Mesothelial cell of epicardium (in vitro differentiated cells): ENCODE data around the gene VSTM2L. TPM values are rescaled to one million over a fixed set of nuclear protein-coding genes. Genes with fewer than 3 reads are reported as not detected.

ENCODE experiments used
- DNase-seq, 2 experiments: peaks; one replicate each; pipeline ENCODE4 v3.0.0; 2021; ENCODE audit warnings: low spot score in 2 of 2; ENCODE audit not compliant: unreplicated experiment in 2 of 2
- H3K27ac Mint-ChIP-seq: 2 replicates; pipeline ENCODE4 v1.8.0; 2021; ENCODE audit warnings: mixed read lengths
- H3K27me3 Mint-ChIP-seq: 2 replicates; pipeline ENCODE4 v1.8.0; 2021; ENCODE audit warnings: low read depth, mixed read lengths
- H3K36me3 Mint-ChIP-seq: 2 replicates; pipeline ENCODE4 v1.8.0; 2021; ENCODE audit warnings: mixed read lengths
- H3K4me1 Mint-ChIP-seq: 2 replicates; pipeline ENCODE4 v1.8.0; 2021; ENCODE audit warnings: mixed read lengths
- H3K4me3 Mint-ChIP-seq: 2 replicates; pipeline ENCODE4 v1.8.0; 2021; ENCODE audit warnings: mild to moderate bottlenecking, moderate library complexity, mixed read lengths
- H3K9me3 Mint-ChIP-seq: 2 replicates; pipeline ENCODE4 v1.8.0; 2021; ENCODE audit warnings: mixed read lengths
- CTCF ChIP-seq: fragments of 200-600 bp; sonication (generic); IDR thresholded peaks from one replicate; pipeline ENCODE4 v1.5.0; 2021; ENCODE audit warnings: antibody characterized with exemption; ENCODE audit not compliant: unreplicated experiment
- total RNA-seq: library from RNA; stranded (reverse); gene quantifications from 3 replicates; pipeline ENCODE4 v1.2.1, GENCODE V29; 2021

The VSTM2L gene
- total RNA-seq, 1 donor from 2014 or later, result 31.9 TPM

GRCh38 chr20:37869334-37869861, 33.5 kb upstream of the VSTM2L start:
- TF ChIP-seq CTCF, result no peak
- peaks cover 18% of the 10 kb centered on the region for H3K36me3 Mint-ChIP-seq
- H3K27ac Mint-ChIP-seq, result no peak overlapping the region
- no peak for DNase-seq
- no peaks in the 10 kb centered on the region for H3K9me3 Mint-ChIP-seq
- peaks cover 28% of the 10 kb centered on the region for H3K4me1 Mint-ChIP-seq
- no peak overlapping the region for H3K4me3 Mint-ChIP-seq
- H3K27me3 Mint-ChIP-seq, result no peaks in the 10 kb centered on the region

GRCh38 chr20:37870294-37870693, 32.6 kb upstream of the VSTM2L start:
- H3K4me1 Mint-ChIP-seq, result peaks cover 20% of the 10 kb centered on the region
- no peak overlapping the region for H3K27ac Mint-ChIP-seq
- TF ChIP-seq CTCF, result no peak
- peaks cover 18% of the 10 kb centered on the region for H3K36me3 Mint-ChIP-seq
- H3K27me3 Mint-ChIP-seq, result no peaks in the 10 kb centered on the region
- no peaks in the 10 kb centered on the region for H3K9me3 Mint-ChIP-seq
- DNase-seq, result no peak
- no peak overlapping the region for H3K4me3 Mint-ChIP-seq

- Mint-ChIP-seq H3K27ac (no peak overlapping the region), H3K4me1 (peaks cover 13% of the 10 kb centered on the region), H3K9me3 (no peaks in the 10 kb centered on the region), H3K4me3 (no peak overlapping the region), H3K36me3 (peaks cover 17% of the 10 kb centered on the region), H3K27me3 (no peaks in the 10 kb centered on the region)
- no peak for TF ChIP-seq CTCF
- DNase-seq, result no peak
Measured at GRCh38 chr20:37871751-37872150, 31.2 kb upstream of the VSTM2L start.

- Mint-ChIP-seq H3K36me3 (peaks cover 17% of the 10 kb centered on the region), H3K4me3 (no peak overlapping the region), H3K4me1 (peaks cover 11% of the 10 kb centered on the region), H3K27me3 (no peaks in the 10 kb centered on the region), H3K27ac (no peak overlapping the region), H3K9me3 (no peaks in the 10 kb centered on the region)
- no peak for DNase-seq
- TF ChIP-seq CTCF, result no peak
Measured at GRCh38 chr20:37872161-37872560, 30.8 kb upstream of the VSTM2L start.

- Mint-ChIP-seq H3K4me1 (peaks cover 7% of the 10 kb centered on the region), H3K36me3 (peaks cover 17% of the 10 kb centered on the region), H3K9me3 (no peaks in the 10 kb centered on the region), H3K4me3 (no peak overlapping the region), H3K27me3 (no peaks in the 10 kb centered on the region), H3K27ac (no peak overlapping the region)
- TF ChIP-seq CTCF, result no peak
- DNase-seq, result no peak
Measured at GRCh38 chr20:37873884-37874283, 29.0 kb upstream of the VSTM2L start.
